H9 (cell line): ENCODE measurements around the gene RND3. TPM values are rescaled to one million over a fixed set of nuclear protein-coding genes. Genes with fewer than 3 reads are reported as not detected.

Source experiments
- DNase-seq: peaks from one replicate; pipeline ENCODE4 v3.0.0-alpha.2; 2017
- H2AFZ ChIP-seq: one replicate; pipeline ENCODE4 v1.6.1; 2013; ENCODE audit warnings: mild to moderate bottlenecking, low read length, control low read depth, moderate library complexity
- H2AK5ac ChIP-seq: 2 replicates; pipeline ENCODE4 v1.6.1; 2013; ENCODE audit warnings: low read length, control low read depth, mixed read lengths; ENCODE audit not compliant: insufficient read length
- H2BK120ac ChIP-seq: one replicate; pipeline ENCODE4 v1.6.1; 2013; ENCODE audit warnings: low read depth, mild to moderate bottlenecking, low read length, control low read depth, inconsistent platforms; ENCODE audit not compliant: poor library complexity, severe bottlenecking
- H2BK12ac ChIP-seq: 2 replicates; pipeline ENCODE4 v1.6.1; 2013; ENCODE audit warnings: low read length, control low read depth, mixed read lengths, low read depth; ENCODE audit not compliant: insufficient read length
- H2BK15ac ChIP-seq: 2 replicates; pipeline ENCODE4 v1.6.1; 2013; ENCODE audit warnings: low read depth, low read length, control low read depth
- H2BK20ac ChIP-seq: one replicate; pipeline ENCODE4 v1.6.1; 2013; ENCODE audit warnings: low read depth, mild to moderate bottlenecking, low read length, control low read depth, inconsistent platforms; ENCODE audit not compliant: poor library complexity, severe bottlenecking
- H2BK5ac ChIP-seq: 2 replicates; pipeline ENCODE4 v1.6.1; 2013; ENCODE audit warnings: low read length, control low read depth, mixed read lengths; ENCODE audit not compliant: insufficient read length
- H3K14ac ChIP-seq: 2 replicates; pipeline ENCODE4 v1.6.1; 2013; ENCODE audit warnings: low read length, control low read depth; ENCODE audit not compliant: insufficient read depth
- H3K18ac ChIP-seq: 2 replicates; pipeline ENCODE4 v1.6.1; 2013; ENCODE audit warnings: low read depth, mild to moderate bottlenecking, mixed read lengths, low read length, control low read depth; ENCODE audit not compliant: insufficient read length
- H3K23ac ChIP-seq: 2 replicates; pipeline ENCODE4 v1.6.1; 2013; ENCODE audit warnings: low read length, control low read depth, mixed read lengths, low read depth; ENCODE audit not compliant: insufficient read length
- H3K23me2 ChIP-seq: 2 replicates; pipeline ENCODE4 v1.6.1; 2013; ENCODE audit warnings: low read depth, mild to moderate bottlenecking, mixed read lengths, low read length, control low read depth; ENCODE audit not compliant: insufficient read length, poor library complexity, severe bottlenecking
- H3K27ac ChIP-seq: 2 replicates; pipeline ENCODE4 v1.5.1; 2013; ENCODE audit warnings: low read length, control low read depth, mixed read lengths, low read depth; ENCODE audit not compliant: insufficient read length
- H3K27me3 ChIP-seq: 2 replicates; pipeline ENCODE4 v1.6.1; 2013; ENCODE audit warnings: low read length, control low read depth, inconsistent platforms; ENCODE audit not compliant: insufficient read depth
- H3K4ac ChIP-seq: 2 replicates; pipeline ENCODE4 v1.6.1; 2013; ENCODE audit warnings: low read depth, mild to moderate bottlenecking, control low read depth, inconsistent platforms, low read length, moderate library complexity
- H3K4me1 ChIP-seq: 2 replicates; pipeline ENCODE4 v1.6.1; 2013; ENCODE audit warnings: low read length, control low read depth, inconsistent platforms; ENCODE audit not compliant: insufficient read depth
- H3K4me2 ChIP-seq: 2 replicates; pipeline ENCODE4 v1.6.1; 2013; ENCODE audit warnings: low read length, control low read depth, mixed read lengths; ENCODE audit not compliant: insufficient read length, insufficient read depth
- H3K56ac ChIP-seq: 2 replicates; pipeline ENCODE4 v1.6.1; 2013; ENCODE audit warnings: low read depth, mild to moderate bottlenecking, mixed read lengths, low read length, control low read depth; ENCODE audit not compliant: insufficient read length
- H3K79me1 ChIP-seq: 2 replicates; pipeline ENCODE4 v1.6.1; 2013; ENCODE audit warnings: low read depth, mild to moderate bottlenecking, moderate library complexity, low read length, control low read depth, inconsistent platforms; ENCODE audit not compliant: insufficient read depth, poor library complexity, severe bottlenecking
- H3K79me2 ChIP-seq: 2 replicates; pipeline ENCODE4 v1.6.1; 2013; ENCODE audit warnings: low read length, control low read depth, inconsistent platforms; ENCODE audit not compliant: insufficient read depth
- H3K9ac ChIP-seq: 2 replicates; pipeline ENCODE4 v1.6.1; 2013; ENCODE audit warnings: low read length, control low read depth, mixed read lengths; ENCODE audit not compliant: insufficient read length; ENCODE audit errors: extremely low read depth
- H3K9me3 ChIP-seq: one replicate; pipeline ENCODE4 v1.6.1; 2013; ENCODE audit warnings: low read depth, low read length, inconsistent platforms; ENCODE audit not compliant: control insufficient read depth
- H3T11ph ChIP-seq: one replicate; pipeline ENCODE4 v1.6.1; 2013; ENCODE audit warnings: mild to moderate bottlenecking, low read length, control low read depth, inconsistent platforms
- H4K20me1 ChIP-seq: one replicate; pipeline ENCODE4 v1.6.1; 2013; ENCODE audit not compliant: control insufficient read depth, insufficient read length, insufficient read depth
- H4K5ac ChIP-seq: 2 replicates; pipeline ENCODE4 v1.6.1; 2013; ENCODE audit warnings: low read depth, mild to moderate bottlenecking, mixed read lengths, low read length, control low read depth; ENCODE audit not compliant: insufficient read length
- H4K8ac ChIP-seq: replicated peaks from 2 replicates; pipeline ENCODE4 v1.6.1; 2013; ENCODE audit warnings: low read length, control low read depth, mixed read lengths, low read depth; ENCODE audit not compliant: insufficient read length
- H4K91ac ChIP-seq: 2 replicates; pipeline ENCODE4 v1.6.1; 2013; ENCODE audit warnings: low read depth, mild to moderate bottlenecking, moderate library complexity, mixed read lengths, low read length, control low read depth; ENCODE audit not compliant: insufficient read length
- H3K27ac Mint-ChIP-seq, 3 experiments: 2 replicates in 2 of 3; 3 replicates in 1 of 3; pipeline ENCODE4 v1.8.0; 2020 to 2021; ENCODE audit warnings: mixed read lengths in 3 of 3, mild to moderate bottlenecking in 1 of 3, moderate library complexity in 1 of 3
- H3K27me3 Mint-ChIP-seq: 2 replicates; pipeline ENCODE4 v1.8.0; 2021; ENCODE audit warnings: low read depth, mild to moderate bottlenecking, moderate library complexity, mixed read lengths
- H3K36me3 Mint-ChIP-seq, 3 experiments: 2 replicates in 2 of 3; 3 replicates in 1 of 3; pipeline ENCODE4 v1.8.0; 2020 to 2021; ENCODE audit warnings: low read depth in 3 of 3, mixed read lengths in 3 of 3; ENCODE audit not compliant: insufficient read depth in 1 of 3
- H3K4me1 Mint-ChIP-seq, 2 experiments: 2 replicates each; pipeline ENCODE4 v1.8.0; 2020; ENCODE audit warnings: mixed read lengths in 2 of 2
- H3K4me3 Mint-ChIP-seq, 2 experiments: 2 replicates in 1 of 2; 3 replicates in 1 of 2; pipeline ENCODE4 v1.8.0; 2020 to 2021; ENCODE audit warnings: mild to moderate bottlenecking in 2 of 2, mixed read lengths in 2 of 2, moderate library complexity in 1 of 2
- H3K9me3 Mint-ChIP-seq, 2 experiments: 2 replicates in 1 of 2; 3 replicates in 1 of 2; pipeline ENCODE4 v1.8.0; 2020; ENCODE audit warnings: mild to moderate bottlenecking in 2 of 2, mixed read lengths in 2 of 2, moderate library complexity in 1 of 2
- CTCF ChIP-seq: fragments of 200-600 bp; sonication (generic); conservative IDR thresholded peaks from 3 replicates; pipeline ENCODE4 v1.8.0; 2021; ENCODE audit warnings: antibody characterized with exemption, mild to moderate bottlenecking
- WGBS: extraction: QIAGEN DNeasy Blood & Tissue Kit; methylation state at CpG from one replicate; pipeline ENCODE4 v1.1.7; 2013; ENCODE audit warnings: missing lambda C conversion rate, low lambda C conversion rate, mixed read lengths; ENCODE audit not compliant: insufficient read length; ENCODE audit errors: extremely low coverage; 5-methylcytosine and 5-hydroxymethylcytosine counted together
- total RNA-seq: library from RNA; stranded (reverse); gene quantifications from 2 replicates; pipeline ENCODE4 v1.2.1, GENCODE V29; 2021

RND3 gene
- total RNA-seq, 1 experiment from 2014 or later, result 62.6 TPM

- Histone ChIP-seq H3K27ac (no peak overlapping the region), H3K56ac (no peak overlapping the region), H3K23ac (no peak overlapping the region), H2BK120ac (no peak overlapping the region), H3K4me2 (no peak overlapping the region), H3K23me2 (no peaks in the 10 kb centered on the region), H2BK15ac (no peak overlapping the region), H3K18ac (no peak overlapping the region), H2BK5ac (no peak overlapping the region), H3K9ac (no peak overlapping the region), H3K4me1 (no peaks in the 10 kb centered on the region; the same call in 1 of the 2 replicates), H4K5ac (no peak overlapping the region), H2BK12ac (no peak overlapping the region), H4K20me1 (no peaks in the 10 kb centered on the region), H3K27me3 (no peaks in the 10 kb centered on the region), H4K8ac (no peak overlapping the region), H3T11ph (no peak overlapping the region), H3K14ac (no peak overlapping the region), H2AFZ (no peak overlapping the region), H2AK5ac (no peak overlapping the region), H4K91ac (no peak overlapping the region), H3K4ac (no peak overlapping the region), H3K9me3 (no peaks in the 10 kb centered on the region), H3K79me1 (no peaks in the 10 kb centered on the region), H3K79me2 (no peaks in the 10 kb centered on the region), H2BK20ac (no peak overlapping the region)
- H3K27ac Mint-ChIP-seq, result no peak overlapping the region
- no peaks in the 10 kb centered on the region for H3K27me3 Mint-ChIP-seq
- no peaks in the 10 kb centered on the region for H3K9me3 Mint-ChIP-seq
- no CpG with 5 or more reads among the region's 2 CpGs for WGBS
- H3K4me1 Mint-ChIP-seq, result peaks cover 32 to 39% of the 10 kb centered on the region in 2 experiments
- no peak overlapping the region for H3K4me3 Mint-ChIP-seq
- no peak for TF ChIP-seq CTCF
- no peaks in the 10 kb centered on the region for H3K36me3 Mint-ChIP-seq
- no peak for DNase-seq
Observed at GRCh38 chr2:150426315-150426714, 61.2 kb downstream of the RND3 start.
